ENCODE data around the gene DSEL. TPM values are rescaled to one million over a fixed set of nuclear protein-coding genes. Genes with fewer than 3 reads are reported as not detected.

DSEL gene
- total RNA-seq, 2 experiments from 2014 or later = not detected

- intact Hi-C loops (cut with micrococcal nuclease; ENCODE audit: unreplicated experiment) = no loop called here
- BruUV-seq (replicated peaks) = no TSS peak
- H3K79me2 ChIP-seq (ENCODE audit: insufficient read depth, low read depth, low read length) = no peaks in the 10 kb centered on the region
- no peaks in the 10 kb centered on the region for H3K36me3 ChIP-seq (ENCODE audit: insufficient read depth, low read length)
- no peak overlapping the region for H3K4me2 ChIP-seq (ENCODE audit: low read length)
- ChIA-PET CTCF (ENCODE audit: unreplicated experiment) (no interaction called here), POLR2A (no interaction called here)
- H2AFZ ChIP-seq (ENCODE audit: low read length) = no peak overlapping the region
- no peak for DNase-seq (ENCODE audit: low spot score)
- no peaks in the 10 kb centered on the region for H3K4me1 ChIP-seq (ENCODE audit: insufficient read depth, low read length, poor library complexity, severe bottlenecking)
- no peaks in the 10 kb centered on the region for H3K9me2 ChIP-seq (ENCODE audit: insufficient read depth, low read length)
- H4K20me1 ChIP-seq (ENCODE audit: insufficient read depth, low read length) = no peaks in the 10 kb centered on the region
- H3K9me3 ChIP-seq (ENCODE audit: low read length) = no peaks in the 10 kb centered on the region
- H3K27ac ChIP-seq (ENCODE audit: low read depth, low read length, poor library complexity, severe bottlenecking) = no peak overlapping the region
- TF ChIP-seq EZH2phosphoT487 (IDR thresholded peaks at IDR 0.05; ENCODE audit: borderline replicate concordance, low read depth, low read length) (no peak), CTCF (conservative IDR thresholded peaks at IDR 0.05; ENCODE audit: low read length) (no peak)
- no peak overlapping the region for H3K4me3 ChIP-seq (ENCODE audit: low read depth, low read length, poor library complexity, severe bottlenecking)
These were observed 11.8 kb downstream of the DSEL start for GRCh38 chr18:67504739-67505138.

GRCh38 chr18:67500522-67501205, 15.9 kb downstream of the DSEL start:
- TF ChIP-seq CTCF (conservative IDR thresholded peaks at IDR 0.05; ENCODE audit: low read length) (no peak), EZH2phosphoT487 (IDR thresholded peaks at IDR 0.05; ENCODE audit: borderline replicate concordance, low read depth, low read length) (no peak)
- Histone ChIP-seq H3K79me2 (ENCODE audit: insufficient read depth, low read depth, low read length) (no peaks in the 10 kb centered on the region), H3K9me2 (ENCODE audit: insufficient read depth, low read length) (no peaks in the 10 kb centered on the region), H3K4me2 (ENCODE audit: low read length) (no peak overlapping the region), H2AFZ (ENCODE audit: low read length) (no peak overlapping the region), H3K36me3 (ENCODE audit: insufficient read depth, low read length) (no peaks in the 10 kb centered on the region), H3K4me1 (ENCODE audit: insufficient read depth, low read length, poor library complexity, severe bottlenecking) (no peaks in the 10 kb centered on the region), H3K9me3 (ENCODE audit: low read length) (no peaks in the 10 kb centered on the region), H3K27ac (ENCODE audit: low read depth, low read length, poor library complexity, severe bottlenecking) (no peak overlapping the region), H4K20me1 (ENCODE audit: insufficient read depth, low read length) (no peaks in the 10 kb centered on the region), H3K4me3 (ENCODE audit: low read depth, low read length, poor library complexity, severe bottlenecking) (no peak overlapping the region)
- BruUV-seq (replicated peaks) = no TSS peak
- CTCF ChIA-PET (ENCODE audit: unreplicated experiment) = no interaction called here
- no peak for DNase-seq (ENCODE audit: low spot score)
- intact Hi-C loops (cut with micrococcal nuclease; ENCODE audit: unreplicated experiment) = no loop called here
- POLR2A ChIA-PET = no interaction called here

GRCh38 chr18:67496469-67496868, 20.1 kb downstream of the DSEL start:
- H4K20me1 ChIP-seq (ENCODE audit: insufficient read depth, low read length) = no peaks in the 10 kb centered on the region
- H3K9me3 ChIP-seq (ENCODE audit: low read length) = no peaks in the 10 kb centered on the region
- intact Hi-C loops (cut with micrococcal nuclease; ENCODE audit: unreplicated experiment) = no loop called here
- no peak for TF ChIP-seq CTCF (conservative IDR thresholded peaks at IDR 0.05; ENCODE audit: low read length)
- no peak for TF ChIP-seq EZH2phosphoT487 (IDR thresholded peaks at IDR 0.05; ENCODE audit: borderline replicate concordance, low read depth, low read length)
- H3K4me2 ChIP-seq (ENCODE audit: low read length) = no peak overlapping the region
- ChIA-PET POLR2A (interaction anchor here (0.6 kb wide), 1 partner anchor 183 kb away, joined by 5 read pairs; no protein-coding TSS in a partner anchor), CTCF (ENCODE audit: unreplicated experiment) (no interaction called here)
- BruUV-seq (replicated peaks) = no TSS peak
- H3K9me2 ChIP-seq (ENCODE audit: insufficient read depth, low read length) = no peaks in the 10 kb centered on the region
- H3K79me2 ChIP-seq (ENCODE audit: insufficient read depth, low read depth, low read length) = no peaks in the 10 kb centered on the region
- no peak overlapping the region for H3K4me3 ChIP-seq (ENCODE audit: low read depth, low read length, poor library complexity, severe bottlenecking)
- no peaks in the 10 kb centered on the region for H3K36me3 ChIP-seq (ENCODE audit: insufficient read depth, low read length)
- H2AFZ ChIP-seq (ENCODE audit: low read length) = no peak overlapping the region
- H3K4me1 ChIP-seq (ENCODE audit: insufficient read depth, low read length, poor library complexity, severe bottlenecking) = no peaks in the 10 kb centered on the region
- no peak overlapping the region for H3K27ac ChIP-seq (ENCODE audit: low read depth, low read length, poor library complexity, severe bottlenecking)
- no peak for DNase-seq (ENCODE audit: low spot score)
